Stimulated activated CD4-positive, alpha-beta T cell treated with anti-CD3 and anti-CD28 coated beads, Interleukin-1b, Interleukin-23, amount 100 ng/mL, for 24 hours (primary cell): Measurements from ENCODE around the gene DYNC2LI1.
"Not testable (repeated sequence)": the region's sequence is repeated elsewhere in the genome, so short reads cannot be mapped to it uniquely, and the experiment has no call there.

ENCODE experiments used
- DNase-seq, 4 experiments: peaks; one replicate each; pipeline ENCODE4 v3.0.0-alpha.2; 2020; ENCODE audit warnings: low read depth in 4 of 4, low spot score in 1 of 4

DYNC2LI1 gene

GRCh38 chr2:43773876-43774613 lies at the start of gene DYNC2LI1:
DYNC2LI1 (plus strand) TSS chr2:43774039; CDS start chr2:43774139, 100 bp downstream.
- DNase-seq, result peak; percentile 50 to 80 (median 68)

- DNase-seq, result no peak
Observed at GRCh38 chr2:43724728-43725526, 48.9 kb upstream of the DYNC2LI1 start.

DNA sequence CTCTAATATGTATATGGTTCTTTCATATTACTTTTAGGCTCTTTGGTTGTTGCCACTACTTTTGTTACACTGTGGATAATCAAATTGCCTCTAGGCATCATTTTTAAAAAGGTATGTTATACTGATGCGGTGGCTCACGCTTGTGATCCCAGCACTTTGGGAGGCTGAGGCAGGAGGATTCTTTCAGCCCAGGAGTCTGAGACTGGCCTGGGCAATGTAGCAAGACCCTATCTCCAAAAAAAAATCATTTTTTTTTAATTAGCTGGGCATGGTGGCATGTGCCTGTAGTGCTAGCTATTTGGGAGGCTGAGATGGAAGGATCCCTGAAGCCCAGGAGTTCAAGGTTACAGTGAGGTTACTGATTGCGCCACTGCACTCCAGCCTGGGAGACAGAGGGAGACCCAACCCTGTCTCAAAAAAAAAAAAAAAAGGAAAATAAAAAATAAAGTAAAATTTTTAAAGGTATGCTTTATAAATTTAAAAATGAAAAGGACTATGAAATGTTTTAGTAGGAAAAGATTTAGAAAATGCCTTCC lies 48.1 kb upstream of the DYNC2LI1 start:
- DNase-seq, result no peak

- not testable (repeated sequence) for DNase-seq
Observed at GRCh38 chr2:43726961-43727633, 46.7 kb upstream of the DYNC2LI1 start.

GRCh38 chr2:43727634-43728014 lies 46.2 kb upstream of the DYNC2LI1 start:
- DNase-seq, result no peak

DNA sequence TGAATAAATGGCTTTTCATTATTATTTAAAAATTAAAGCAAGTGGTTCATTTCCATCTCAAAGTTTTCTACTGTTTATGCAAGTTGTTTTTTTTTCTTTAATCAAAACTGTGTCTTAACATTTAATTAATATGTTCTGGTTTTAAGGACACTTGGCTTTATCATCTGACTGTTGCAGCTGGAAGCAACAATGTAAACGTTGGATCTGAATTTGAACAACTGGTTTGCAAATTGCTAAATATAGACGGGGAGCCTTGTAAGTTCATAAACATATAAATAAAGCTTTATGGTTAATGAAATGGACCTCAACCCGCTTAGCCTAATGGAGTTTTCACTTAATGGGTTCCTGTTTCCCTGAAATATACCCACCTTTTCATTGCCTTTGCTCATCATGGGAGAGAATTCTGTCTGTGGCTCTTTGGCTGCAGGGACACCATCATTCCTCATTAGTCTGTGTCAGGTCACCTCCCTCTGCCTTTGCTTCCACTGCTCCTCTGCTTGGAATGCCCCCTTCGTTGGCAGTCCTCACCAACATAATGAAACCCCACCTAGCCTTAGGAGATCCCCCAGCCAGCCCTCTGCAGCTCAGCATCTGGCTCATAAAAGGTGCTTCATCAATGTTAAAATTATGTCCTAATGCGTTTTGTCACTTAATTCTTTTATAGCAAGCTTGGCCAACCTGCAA lies 44.2 kb upstream of the DYNC2LI1 start:
- no peak for DNase-seq

DNA sequence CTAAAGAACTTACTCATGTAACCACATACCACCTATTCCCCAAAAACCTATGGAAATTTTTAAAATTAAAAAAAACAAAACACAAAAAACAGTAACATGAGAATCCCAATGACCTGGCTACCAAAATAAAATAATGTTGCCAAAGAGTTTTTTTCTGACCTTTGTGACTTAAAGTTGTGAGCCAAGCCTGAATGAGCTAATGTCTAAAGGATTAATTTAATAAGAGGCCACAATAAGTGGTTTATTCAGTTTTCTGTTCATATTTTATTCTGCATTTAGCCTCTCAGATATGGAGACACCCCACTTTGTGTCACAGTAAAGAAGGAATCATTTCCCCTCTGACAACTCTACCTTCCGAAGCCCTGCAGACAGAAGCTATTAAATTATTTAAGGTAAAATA lies 42.6 kb upstream of the DYNC2LI1 start:
- no peak for DNase-seq

GRCh38 chr2:43736637-43737036 lies 37.2 kb upstream of the DYNC2LI1 start:
- DNase-seq, result no peak

DNA sequence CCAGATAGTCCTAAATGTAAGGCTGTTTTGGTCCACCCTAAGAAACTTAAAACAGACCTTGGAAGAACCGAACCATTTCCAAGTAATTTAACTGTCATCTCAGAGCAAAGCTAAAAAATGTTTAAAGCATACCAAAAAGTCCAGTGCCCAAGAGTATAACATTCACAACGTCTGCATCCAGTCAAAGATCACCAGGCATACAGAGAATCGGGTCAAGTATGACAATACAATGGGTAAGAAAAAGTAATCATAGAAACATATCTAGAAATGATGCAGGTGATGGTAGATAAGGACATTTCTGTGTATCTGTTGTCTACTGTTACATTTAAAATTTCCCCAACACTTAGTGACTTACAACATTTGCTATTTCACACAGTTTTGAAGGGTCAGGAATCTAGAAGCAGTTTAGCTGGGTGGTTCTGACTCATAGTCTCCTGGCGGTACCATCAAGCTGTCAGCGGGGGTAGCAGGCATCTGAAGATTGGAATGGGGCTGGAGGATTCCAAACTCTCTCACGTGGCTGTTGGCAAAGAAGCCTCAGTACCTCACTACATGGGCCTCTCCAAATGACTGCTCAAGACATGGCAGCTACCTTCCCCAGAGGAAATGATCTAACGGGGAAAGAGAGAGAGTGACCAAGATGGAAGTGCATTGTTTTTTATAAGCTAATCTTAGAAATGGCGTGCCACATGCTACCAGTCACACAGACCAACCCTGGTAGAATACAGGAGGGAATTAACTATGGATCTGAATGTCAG lies 36.6 kb upstream of the DYNC2LI1 start:
- DNase-seq, result no peak

DNA sequence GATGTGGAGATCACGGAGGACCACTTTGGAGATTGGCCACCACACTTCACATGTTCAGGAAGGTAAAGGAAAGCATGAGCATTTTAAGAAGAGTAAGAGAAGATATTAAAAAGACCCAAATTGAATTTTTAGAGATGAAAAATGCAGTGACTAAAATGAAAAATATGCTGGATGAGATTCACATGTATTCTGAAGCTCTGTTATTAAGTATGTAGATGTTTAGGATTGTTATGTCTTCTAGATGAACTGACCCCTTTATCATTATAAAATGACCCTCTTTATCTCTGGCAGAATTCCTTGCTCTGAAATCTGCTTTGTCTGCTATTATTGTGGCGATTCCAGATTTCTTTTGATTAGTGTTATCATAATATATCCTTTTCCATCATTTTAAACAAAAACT lies 36.0 kb upstream of the DYNC2LI1 start:
- DNase-seq, result no peak

GRCh38 chr2:43738257-43738656 lies 35.6 kb upstream of the DYNC2LI1 start:
- DNase-seq, result no peak

DNA sequence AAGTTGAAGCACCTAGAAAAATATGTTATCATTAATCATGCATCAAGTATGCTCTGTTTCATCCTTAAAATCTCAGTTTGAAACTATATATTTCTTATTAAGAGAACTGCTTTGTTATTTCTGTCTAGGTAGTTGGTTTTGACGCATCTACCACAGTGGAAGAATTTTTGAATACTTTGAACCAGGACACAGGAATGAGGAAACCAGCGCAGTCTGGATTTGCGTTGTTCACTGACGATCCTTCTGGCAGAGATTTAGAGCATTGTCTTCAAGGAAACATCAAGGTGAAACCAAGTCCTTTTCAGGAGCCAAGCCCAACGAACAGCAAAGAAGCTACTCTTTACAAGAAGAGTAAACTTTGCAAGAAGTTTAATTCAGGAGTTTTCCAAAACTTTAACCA lies 30.1 kb upstream of the DYNC2LI1 start:
- no peak for DNase-seq

DNA sequence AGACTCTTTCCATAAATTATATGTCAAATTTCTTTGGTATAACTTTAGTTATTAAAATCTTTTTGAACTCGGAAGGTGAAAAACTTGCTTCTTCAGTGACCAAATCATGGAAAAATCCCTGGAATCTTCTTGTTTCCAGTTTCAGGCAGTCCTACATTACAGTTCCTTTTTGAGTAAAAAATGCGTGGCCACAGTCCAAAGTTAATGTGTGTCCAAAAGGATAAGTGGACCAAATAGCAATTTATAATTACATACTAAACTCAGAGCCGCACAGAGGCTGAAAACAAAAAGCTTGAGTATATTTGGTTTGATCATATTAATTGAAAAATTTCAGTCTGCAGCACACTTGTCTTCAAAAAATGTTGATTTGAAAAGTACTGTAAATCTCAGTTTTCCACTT lies 28.4 kb upstream of the DYNC2LI1 start:
- DNase-seq, result no peak

GRCh38 chr2:43748333-43748732 lies 25.5 kb upstream of the DYNC2LI1 start:
- DNase-seq, result peak in 1 of 4 experiments; percentile 32

GRCh38 chr2:43749583-43749982 lies 24.3 kb upstream of the DYNC2LI1 start:
- DNase-seq, result no peak

DNA sequence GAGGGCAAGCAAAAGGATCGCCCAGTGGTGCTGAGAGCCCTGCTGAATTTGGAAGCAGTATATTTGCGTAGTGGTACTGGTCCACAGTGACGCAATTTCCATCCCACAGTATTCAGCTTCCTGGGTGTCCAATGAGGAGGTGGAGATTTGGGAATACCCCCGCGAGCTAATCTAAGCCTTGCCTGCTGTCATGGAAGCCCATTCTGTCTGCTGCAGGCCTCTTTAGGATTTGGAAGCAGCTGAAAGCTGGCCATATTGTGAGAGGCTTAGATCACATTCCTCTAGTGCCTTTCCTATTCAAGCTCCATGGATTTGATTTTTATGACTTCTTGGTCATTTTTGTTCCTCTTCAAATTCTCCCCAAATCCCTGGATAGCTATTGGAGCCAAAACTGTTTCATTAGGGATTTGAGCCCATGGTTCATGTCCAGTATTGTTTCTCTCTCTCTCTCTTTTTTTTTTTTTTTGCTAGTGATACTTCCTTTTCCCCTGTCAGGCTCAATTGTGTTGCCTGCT lies 22.3 kb upstream of the DYNC2LI1 start:
- DNase-seq, result no peak

DNA sequence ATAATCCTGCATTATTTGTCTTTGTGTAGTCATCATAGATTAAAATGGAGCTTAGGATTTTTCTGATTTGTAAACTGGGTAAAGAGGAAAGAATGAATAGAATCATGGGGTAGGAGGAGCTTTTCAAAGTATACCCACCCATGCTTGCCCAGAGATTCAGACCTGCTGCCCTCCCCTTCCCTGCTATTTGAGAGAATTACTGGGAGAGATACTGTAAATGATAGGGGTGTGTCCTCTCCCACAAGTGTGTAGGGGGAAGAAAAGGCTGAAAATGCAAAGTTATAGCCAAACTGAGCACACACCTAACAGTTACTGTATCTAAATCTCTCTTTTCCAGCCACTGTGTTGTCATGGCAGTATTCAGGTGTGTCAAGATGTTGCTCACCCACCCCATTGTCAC lies 21.5 kb upstream of the DYNC2LI1 start:
- DNase-seq, result no peak

DNA sequence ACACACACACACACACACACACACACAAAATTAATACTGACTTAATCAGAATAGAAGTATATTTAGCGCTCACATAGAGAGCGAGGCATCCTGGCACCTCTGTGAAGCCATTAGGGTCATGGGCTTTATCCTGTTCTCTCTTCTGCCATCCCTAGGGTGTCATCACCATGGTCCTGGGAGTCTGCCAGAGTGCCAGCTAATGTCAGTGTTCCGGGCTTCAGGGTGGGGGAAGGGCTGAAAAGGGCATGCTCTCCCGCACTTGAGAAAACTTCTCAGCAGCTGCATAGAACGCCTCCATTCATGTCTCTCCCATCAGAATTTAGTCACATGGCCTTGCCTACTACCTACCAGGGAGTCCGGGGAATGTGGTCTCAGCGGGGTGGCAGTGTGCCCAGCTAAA lies 19.7 kb upstream of the DYNC2LI1 start:
- DNase-seq, result no peak

DNA sequence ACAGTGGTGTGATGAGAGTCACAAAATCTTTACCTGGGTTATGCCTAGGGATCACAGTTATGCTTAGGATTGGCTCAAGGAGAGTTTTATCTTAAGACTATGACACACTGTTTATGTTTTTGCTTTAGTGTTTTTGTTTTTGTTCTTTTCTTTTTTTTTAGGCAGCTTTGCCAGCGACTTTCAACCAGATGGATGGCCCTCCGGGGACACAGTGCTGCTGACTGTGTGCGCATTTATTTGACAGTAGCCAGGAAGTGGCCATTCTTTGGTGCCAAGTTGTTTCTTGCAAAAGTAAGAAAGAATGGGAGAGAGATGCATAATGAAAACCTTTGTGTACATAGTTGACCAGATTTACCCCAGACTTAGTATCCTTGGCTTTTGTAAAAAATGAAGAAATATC lies 15.1 kb upstream of the DYNC2LI1 start:
- no peak for DNase-seq

DNA sequence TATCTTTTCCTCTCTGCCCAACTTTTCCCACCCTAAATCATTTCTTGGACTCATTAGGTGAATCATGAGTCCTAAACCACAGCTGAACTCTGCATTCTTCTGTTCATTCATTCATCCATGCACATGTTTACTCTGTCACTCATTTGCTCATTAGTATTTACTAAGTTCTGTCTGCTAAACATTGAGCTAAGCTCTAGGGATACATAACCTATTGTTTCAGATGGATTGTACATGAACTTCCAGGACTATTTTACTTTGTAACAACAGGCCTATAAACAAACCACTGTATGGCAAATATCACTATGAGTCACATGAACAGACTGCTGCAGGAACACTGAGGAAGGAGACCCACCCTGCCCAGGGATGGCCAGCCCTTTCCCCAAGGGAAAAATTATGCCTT lies 14.6 kb upstream of the DYNC2LI1 start:
- DNase-seq, result no peak
